Spleen (tissue), 11 donors: ENCODE measurements around the gene PMM2. TPM values are rescaled to one million over a fixed set of nuclear protein-coding genes. Genes with fewer than 3 reads are reported as not detected.

Experiments
- DNase-seq: peaks from one replicate; pipeline ENCODE4 v3.0.0-alpha.2; 2020
- H3K27ac ChIP-seq, 8 donors: fragments of 200-600 bp; sonication (generic) in 7 of 8; 1 replicate in 4 of 8; 2 replicates in 4 of 8; pipeline versions ENCODE4 v1.5.0 to v1.8.0; 2016 to 2021; ENCODE audit warnings: inconsistent platforms in 4 of 8, mild to moderate bottlenecking in 4 of 8, moderate library complexity in 1 of 8
- H3K27me3 ChIP-seq, 7 donors: fragments of 200-600 bp; sonication (generic) in 6 of 7; replicated peaks in 1 of 7; 1 replicate in 4 of 7; 2 replicates in 3 of 7; pipeline versions ENCODE4 v1.5.0 to v1.8.0; 2016 to 2021; ENCODE audit warnings: inconsistent platforms in 3 of 7, mild to moderate bottlenecking in 1 of 7
- H3K36me3 ChIP-seq, 6 donors: fragments of 200-600 bp; sonication (generic) in 5 of 6; 1 replicate in 4 of 6; 2 replicates in 2 of 6; pipeline versions ENCODE4 v1.5.0 to v1.8.0; 2016 to 2021; ENCODE audit warnings: inconsistent platforms in 2 of 6
- H3K4me1 ChIP-seq, 6 donors: fragments of 200-600 bp; sonication (generic) in 5 of 6; 1 replicate in 3 of 6; 2 replicates in 3 of 6; pipeline versions ENCODE4 v1.5.0 to v1.8.0; 2016 to 2021; ENCODE audit warnings: inconsistent platforms in 3 of 6
- H3K4me3 ChIP-seq, 8 donors: fragments of 200-600 bp; sonication (generic) in 7 of 8; 1 replicate in 4 of 8; 2 replicates in 4 of 8; pipeline versions ENCODE4 v1.5.0 to v1.8.0; 2016 to 2021; ENCODE audit warnings: inconsistent platforms in 4 of 8, mild to moderate bottlenecking in 4 of 8, moderate library complexity in 2 of 8
- H3K9me3 ChIP-seq, 8 donors: fragments of 200-600 bp; sonication (generic) in 7 of 8; 1 replicate in 4 of 8; 2 replicates in 4 of 8; pipeline versions ENCODE4 v1.5.0 to v1.8.0; 2016 to 2021; ENCODE audit warnings: inconsistent platforms in 4 of 8
- CTCF ChIP-seq, 11 experiments: fragments of 200-600 bp in 7 of 11; fragments of 450-650 bp in 4 of 11; sonication (generic) in 4 of 11; IDR thresholded peaks in 8 of 11; conservative IDR thresholded peaks in 3 of 11; 1 replicate in 7 of 11; 2 replicates in 4 of 11; pipeline versions ENCODE4 v1.4.0 to v1.8.0; 2016 to 2021; ENCODE audit warnings: antibody characterized with exemption in 11 of 11, inconsistent platforms in 4 of 11, mild to moderate bottlenecking in 1 of 11
- POLR2A ChIP-seq, 3 donors: fragments of 450-650 bp; IDR thresholded peaks; one replicate each; pipeline ENCODE4 v1.5.1; 2017; ENCODE audit warnings: antibody characterized with exemption in 3 of 3, mild to moderate bottlenecking in 1 of 3
- POLR2AphosphoS5 ChIP-seq, 3 donors: sonication (generic); formaldehyde crosslinking; IDR thresholded peaks; one replicate each; pipeline ENCODE4 v1.5.1; 2017; ENCODE audit warnings: antibody characterized with exemption in 3 of 3
- WGBS, 5 donors: extraction: QIAGEN DNeasy Blood & Tissue Kit in 3 of 5; methylation state at CpG; one replicate each; pipeline versions ENCODE4 v1.1.5 to v1.1.7; 2013 to 2018; 5-methylcytosine and 5-hydroxymethylcytosine counted together
- intact Hi-C: fragments of 100-400 bp; cut with DNase I; formaldehyde crosslinking; loops from one replicate; pipeline ENCODE4 v1.15.0; 2023; ENCODE audit warnings: low total_unique reads
- polyA plus RNA-seq, 3 donors: library from polyadenylated mRNA; stranded (reverse); fragments of 200-250 nt; gene quantifications; one replicate each; pipeline ENCODE4 v1.2.1, GENCODE V29; 2013
- total RNA-seq, 7 donors: library from RNA; depleted of rRNA in 3 of 7; stranded (reverse); fragments of >200 nt in 3 of 7; fragmentation: NEBNext Ultra II Directional in 4 of 7; extraction: Animal tissue kit (Norgen Biotek cat#: 25700) in 4 of 7; gene quantifications; one replicate each; pipeline versions ENCODE4 v1.1.0 to v1.2.1, GENCODE V29; 2016 to 2021
- donor health status: healthy with polysubstance abuse.
- donor health status: DM: no; HTN: no; CAD: no; lungs with moderate emphysema.
- donor health status: DM: no; HTN: no; CAD: no.
- donor health status: Bipolar disorder and iron deficiency.
- donor health status: healthy.
- donor health status: DM: no; HTN: no; CAD: no.
- donor health status: DM: yes; HTN: yes; CAD: no.

The PMM2 gene
- total and polyA plus RNA-seq, 10 donors, result 13.0 to 38.8 (median 30.8) TPM

GRCh38 chr16:8858994-8859912 lies 61.6 kb downstream of the PMM2 start:
- TF ChIP-seq POLR2AphosphoS5 (IDR thresholded peaks at IDR 0.05) (peak in 2 of 3 donors; percentile 15 to 55), CTCF (IDR thresholded peaks at IDR 0.05 in 8 of 11, conservative IDR thresholded peaks at IDR 0.05 in 3 of 11) (no peak), POLR2A (IDR thresholded peaks at IDR 0.05) (no peak)
- Histone ChIP-seq H3K27ac (peak overlapping the region in 4 of 8 donors; percentile 7 to 94 (median 28)), H3K9me3 (no peaks in the 10 kb centered on the region), H3K4me1 (peaks cover 12 to 76% (median 40%) of the 10 kb centered on the region in 6 donors), H3K27me3 (no peaks in the 10 kb centered on the region), H3K36me3 (peaks cover 0 to 57% (median 37%) of the 10 kb centered on the region in 6 donors), H3K4me3 (no peak overlapping the region)
- WGBS, 5 donors, result 89 to 96% (median 94%) methylated on average over 27 to 31 of the region's 31 CpGs
- peak; percentile 73 for DNase-seq
- intact Hi-C loops, result no loop called here

- 70 to 78% (median 72%) methylated on average over 25 of the region's 25 CpGs for WGBS, 5 donors
- Histone ChIP-seq H3K4me3 (no peak overlapping the region), H3K27ac (peak overlapping the region in 6 of 8 donors; percentile 7 to 94 (median 38)), H3K36me3 (peaks cover 0 to 48% (median 28%) of the 10 kb centered on the region in 6 donors), H3K9me3 (no peaks in the 10 kb centered on the region), H3K4me1 (peaks cover 19 to 85% (median 49%) of the 10 kb centered on the region in 6 donors), H3K27me3 (no peaks in the 10 kb centered on the region)
- peak; percentile 66 for DNase-seq
- intact Hi-C loops, result no loop called here
- TF ChIP-seq CTCF (IDR thresholded peaks at IDR 0.05 in 8 of 11, conservative IDR thresholded peaks at IDR 0.05 in 3 of 11) (no peak), POLR2AphosphoS5 (IDR thresholded peaks at IDR 0.05) (peak in 2 of 3 donors; percentile 21 to 43), POLR2A (IDR thresholded peaks at IDR 0.05) (no peak)
Observed at GRCh38 chr16:8859913-8860881, 62.6 kb downstream of the PMM2 start.

- Histone ChIP-seq H3K27ac (peak overlapping the region in 4 of 8 donors; percentile 51 to 94 (median 74)), H3K27me3 (no peaks in the 10 kb centered on the region), H3K4me3 (no peak overlapping the region), H3K4me1 (peaks cover 19 to 94% (median 61%) of the 10 kb centered on the region in 6 donors), H3K9me3 (no peaks in the 10 kb centered on the region), H3K36me3 (peaks cover 0 to 33% (median 16%) of the 10 kb centered on the region in 6 donors)
- TF ChIP-seq POLR2A (IDR thresholded peaks at IDR 0.05) (no peak), CTCF (IDR thresholded peaks at IDR 0.05 in 8 of 11, conservative IDR thresholded peaks at IDR 0.05 in 3 of 11) (no peak), POLR2AphosphoS5 (IDR thresholded peaks at IDR 0.05) (peak in 2 of 3 donors; percentile 51 to 56)
- intact Hi-C loops, result no loop called here
- 79 to 91% (median 81%) methylated on average over 13 to 14 of the region's 14 CpGs for WGBS, 5 donors
- no peak for DNase-seq
Observed at GRCh38 chr16:8861563-8862308, 64.1 kb downstream of the PMM2 start.
